K562 (cell line): Measurements from ENCODE around the gene SLC26A1.

Source experiments
- GATAD2B ChIP-seq: fragments of 450-650 bp; IDR thresholded peaks from 2 replicates; pipeline ENCODE4 v1.6.1; 2017; ENCODE audit warnings: mild to moderate bottlenecking, borderline replicate concordance
- NCOA4 ChIP-seq: fragments of 450-650 bp; IDR thresholded peaks from 2 replicates; pipeline ENCODE4 v1.6.1; 2018; ENCODE audit warnings: mild to moderate bottlenecking; ENCODE audit not compliant: partially characterized antibody

DNA sequence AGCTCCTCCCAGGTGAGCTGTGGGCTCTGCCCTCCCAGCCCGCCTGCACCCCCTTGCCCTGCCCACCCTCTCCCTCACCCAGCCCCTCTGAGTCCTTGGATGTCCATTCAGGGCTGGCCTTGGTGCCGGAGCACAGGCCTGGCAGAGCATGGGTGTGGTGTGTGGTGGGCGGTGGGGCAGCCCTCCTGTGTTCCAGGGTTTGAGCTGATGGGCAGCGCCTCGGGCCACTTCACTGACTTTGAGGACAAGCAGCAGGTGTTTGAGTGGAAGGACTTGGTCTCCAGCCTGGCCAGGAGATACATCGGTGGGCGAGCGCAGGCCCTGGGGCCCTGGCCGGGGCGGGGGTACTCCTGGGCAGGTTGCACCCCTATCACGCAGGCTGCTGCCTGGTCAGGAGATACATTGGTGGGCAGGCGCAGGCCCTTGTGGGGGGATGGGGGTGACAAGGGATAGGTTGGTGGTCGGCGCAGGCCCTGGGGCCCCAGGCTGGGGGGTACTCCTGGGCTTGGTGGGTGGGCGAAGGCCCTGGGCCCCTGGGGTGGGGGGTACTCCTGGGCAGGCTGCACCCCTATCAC lies 7.6 kb upstream of the SLC26A1 start:
- TF ChIP-seq GATAD2B = no peak
- no peak for TF ChIP-seq NCOA4
